MCF 10A (cell line): ENCODE measurements around the gene SAMD4A. TPM values are rescaled to one million over a fixed set of nuclear protein-coding genes. Genes with fewer than 3 reads are reported as not detected.
"Not testable (repeated sequence)": the region's sequence is repeated elsewhere in the genome, so short reads cannot be mapped to it uniquely, and the experiment has no call there.

ENCODE experiments used
- BruUV-seq: library from RNA; stranded (reverse); fragments of 400-500 nt; replicated peaks from 2 replicates; lab custom pipeline; 2021; lab: Mats Ljungman, UMichigan
- CTCF ChIA-PET: fragments of 300-600 bp; sonication (Branson Sonifier 250); formaldehyde crosslinking; extraction: SDS; loops from one replicate; lab custom pipeline; 2021; ENCODE audit warnings: antibody characterized with exemption, inconsistent platforms; lab: Yijun Ruan, JAX
- POLR2A ChIA-PET: fragments of 300-600, 350-650 bp; sonication (Branson Sonifier 250); formaldehyde crosslinking; extraction: SDS; loops from one replicate; lab custom pipeline; 2020; ENCODE audit warnings: antibody characterized with exemption, inconsistent platforms; lab: Yijun Ruan, JAX
- DNase-seq: peaks from one replicate; pipeline ENCODE4 v3.0.0-alpha.2; 2018; ENCODE audit not compliant: unreplicated experiment
- H3K27ac Mint-ChIP-seq: one replicate; pipeline ENCODE4 v1.8.0; 2022; ENCODE audit warnings: mild to moderate bottlenecking, low read depth, mixed read lengths; ENCODE audit not compliant: unreplicated experiment
- H3K27me3 Mint-ChIP-seq: one replicate; pipeline ENCODE4 v1.8.0; 2022; ENCODE audit warnings: mixed read lengths; ENCODE audit not compliant: insufficient read depth, unreplicated experiment
- H3K36me3 Mint-ChIP-seq: one replicate; pipeline ENCODE4 v1.8.0; 2022; ENCODE audit warnings: mild to moderate bottlenecking, moderate library complexity, mixed read lengths; ENCODE audit not compliant: insufficient read depth, unreplicated experiment
- H3K4me1 Mint-ChIP-seq: one replicate; pipeline ENCODE4 v1.8.0; 2022; ENCODE audit warnings: mixed read lengths; ENCODE audit not compliant: insufficient read depth, unreplicated experiment
- H3K4me3 Mint-ChIP-seq: one replicate; pipeline ENCODE4 v1.8.0; 2022; ENCODE audit warnings: mild to moderate bottlenecking, moderate library complexity, mixed read lengths; ENCODE audit not compliant: unreplicated experiment
- H3K9me3 Mint-ChIP-seq: one replicate; pipeline ENCODE4 v1.8.0; 2022; ENCODE audit warnings: mixed read lengths; ENCODE audit not compliant: unreplicated experiment
- intact Hi-C: fragments of 100-400 bp; cut with micrococcal nuclease; formaldehyde crosslinking; loops from 2 replicates; pipeline ENCODE4 v1.14.1; 2022
- total RNA-seq: library from RNA; stranded (reverse); gene quantifications from 2 replicates; pipeline ENCODE4 v1.2.3, GENCODE V29; 2022
- TF ChIP-seq, protein P1 (sequence below): fragments of 200-600 bp; IDR thresholded peaks from one replicate; pipeline ENCODE4 v1.8.0; 2022; ENCODE audit warnings: antibody characterized with exemption, mild to moderate bottlenecking; ENCODE audit not compliant: unreplicated experiment

SAMD4A gene
- total RNA-seq, 1 experiment from 2014 or later = 63.5 TPM

GRCh38 chr14:54797556-54797955 lies 230.6 kb downstream of the SAMD4A start:
- peaks cover under 1% of the 10 kb centered on the region for H3K36me3 Mint-ChIP-seq
- no peak overlapping the region for H3K27ac Mint-ChIP-seq
- peaks cover 4% of the 10 kb centered on the region for H3K4me1 Mint-ChIP-seq
- BruUV-seq = no TSS peak
- POLR2A ChIA-PET = no interaction called here
- DNase-seq = no peak
- TF ChIP-seq, protein P1, sequence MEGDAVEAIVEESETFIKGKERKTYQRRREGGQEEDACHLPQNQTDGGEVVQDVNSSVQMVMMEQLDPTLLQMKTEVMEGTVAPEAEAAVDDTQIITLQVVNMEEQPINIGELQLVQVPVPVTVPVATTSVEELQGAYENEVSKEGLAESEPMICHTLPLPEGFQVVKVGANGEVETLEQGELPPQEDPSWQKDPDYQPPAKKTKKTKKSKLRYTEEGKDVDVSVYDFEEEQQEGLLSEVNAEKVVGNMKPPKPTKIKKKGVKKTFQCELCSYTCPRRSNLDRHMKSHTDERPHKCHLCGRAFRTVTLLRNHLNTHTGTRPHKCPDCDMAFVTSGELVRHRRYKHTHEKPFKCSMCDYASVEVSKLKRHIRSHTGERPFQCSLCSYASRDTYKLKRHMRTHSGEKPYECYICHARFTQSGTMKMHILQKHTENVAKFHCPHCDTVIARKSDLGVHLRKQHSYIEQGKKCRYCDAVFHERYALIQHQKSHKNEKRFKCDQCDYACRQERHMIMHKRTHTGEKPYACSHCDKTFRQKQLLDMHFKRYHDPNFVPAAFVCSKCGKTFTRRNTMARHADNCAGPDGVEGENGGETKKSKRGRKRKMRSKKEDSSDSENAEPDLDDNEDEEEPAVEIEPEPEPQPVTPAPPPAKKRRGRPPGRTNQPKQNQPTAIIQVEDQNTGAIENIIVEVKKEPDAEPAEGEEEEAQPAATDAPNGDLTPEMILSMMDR = no peak
- CTCF ChIA-PET = no interaction called here
- H3K9me3 Mint-ChIP-seq = no peaks in the 10 kb centered on the region
- no peaks in the 10 kb centered on the region for H3K27me3 Mint-ChIP-seq
- no peak overlapping the region for H3K4me3 Mint-ChIP-seq
- intact Hi-C loops = no loop called here

DNA sequence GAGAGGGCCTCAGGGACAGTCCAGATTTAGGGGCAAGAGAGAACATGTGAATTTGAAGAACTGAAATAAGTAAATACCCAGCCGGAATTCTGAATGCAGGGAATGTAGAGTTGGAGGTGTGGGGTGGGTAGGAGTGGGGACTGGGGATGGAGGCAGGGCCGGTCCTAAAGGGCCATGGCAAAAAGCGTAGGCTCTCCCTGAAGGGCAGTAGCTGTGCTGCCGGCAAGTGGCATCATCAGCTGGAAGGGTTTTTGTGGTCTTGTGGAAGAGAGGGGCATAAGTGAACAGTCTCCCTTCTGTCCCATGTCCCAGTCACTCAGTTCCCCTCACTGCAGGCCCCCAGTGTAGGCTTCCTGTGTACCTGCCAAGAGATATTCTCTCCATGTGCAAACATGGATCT lies 231.1 kb downstream of the SAMD4A start:
- intact Hi-C loops = no loop called here
- Mint-ChIP-seq H3K9me3 (no peaks in the 10 kb centered on the region), H3K4me3 (no peak overlapping the region), H3K27ac (no peak overlapping the region), H3K27me3 (no peaks in the 10 kb centered on the region), H3K36me3 (no peaks in the 10 kb centered on the region), H3K4me1 (peaks cover 4% of the 10 kb centered on the region)
- BruUV-seq = no TSS peak
- ChIA-PET CTCF (no interaction called here), POLR2A (no interaction called here)
- DNase-seq = no peak
- TF ChIP-seq, protein P1 = no peak

DNA sequence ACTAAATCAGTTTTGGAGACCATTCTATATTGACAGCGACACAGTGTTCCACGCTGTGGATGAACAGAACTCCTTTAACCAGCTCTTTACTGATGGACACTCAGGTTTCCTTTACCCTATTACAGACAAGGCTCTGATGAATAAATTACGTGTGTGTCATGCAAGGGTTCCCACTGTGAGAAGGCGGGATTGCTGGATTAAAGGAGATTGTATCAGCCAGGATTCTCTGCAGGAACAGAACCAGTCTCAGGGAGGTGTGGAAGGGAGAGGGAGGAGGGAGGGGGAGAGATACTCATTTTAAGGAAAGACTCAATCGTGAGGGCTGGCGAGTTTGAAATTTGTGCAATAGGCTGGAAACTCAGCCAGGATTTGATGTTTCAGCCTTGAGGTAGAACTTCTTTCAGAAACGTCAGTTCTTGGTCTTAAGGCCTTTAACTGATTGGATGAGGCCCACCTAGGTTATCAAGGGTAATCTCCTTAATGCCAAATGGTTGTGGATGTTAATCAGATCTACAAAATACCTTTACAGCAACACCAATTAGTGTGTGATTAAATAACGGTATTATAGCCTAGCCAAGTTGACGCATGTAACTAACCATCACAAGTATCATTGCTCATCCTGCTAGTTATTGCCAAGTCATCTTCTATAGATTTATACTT lies 231.7 kb downstream of the SAMD4A start:
- H3K36me3 Mint-ChIP-seq = no peaks in the 10 kb centered on the region
- POLR2A ChIA-PET = no interaction called here
- no peak overlapping the region for H3K4me3 Mint-ChIP-seq
- DNase-seq = no peak
- BruUV-seq = no TSS peak
- TF ChIP-seq, protein P1 = no peak
- no peak overlapping the region for H3K27ac Mint-ChIP-seq
- intact Hi-C loops = no loop called here
- H3K4me1 Mint-ChIP-seq = peaks cover 4% of the 10 kb centered on the region
- CTCF ChIA-PET = no interaction called here
- H3K27me3 Mint-ChIP-seq = no peaks in the 10 kb centered on the region
- no peaks in the 10 kb centered on the region for H3K9me3 Mint-ChIP-seq

DNA sequence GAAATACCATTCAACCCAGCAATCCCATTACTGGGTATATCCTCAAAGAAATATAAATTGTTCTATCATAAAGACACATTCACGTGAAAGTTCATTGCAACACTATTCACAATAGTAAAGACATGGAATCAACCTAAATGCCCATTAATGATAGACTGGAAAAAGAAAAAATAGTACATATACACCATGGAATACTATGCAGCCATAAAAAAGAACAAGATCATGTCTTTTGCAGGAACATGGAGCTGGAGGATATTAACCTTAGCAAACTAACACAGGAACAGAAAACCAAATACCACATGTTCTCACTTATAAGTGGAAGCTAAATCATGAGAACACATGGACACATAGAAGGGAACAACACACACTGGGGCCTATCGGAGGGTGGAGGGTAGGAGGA lies 234.6 kb downstream of the SAMD4A start:
- intact Hi-C loops, H3K36me3 Mint-ChIP-seq, BruUV-seq, H3K27me3 Mint-ChIP-seq, H3K4me3 Mint-ChIP-seq, H3K27ac Mint-ChIP-seq, CTCF ChIA-PET, H3K9me3 Mint-ChIP-seq, DNase-seq: not testable (repeated sequence)
- POLR2A ChIA-PET = interaction anchor here (0.6 kb wide), 1 partner anchor 273 kb away, joined by 3 read pairs; no protein-coding TSS in a partner anchor
- H3K4me1 Mint-ChIP-seq = peaks cover 17% of the 10 kb centered on the region
